ENCODE data around the gene RARS1. TPM values are rescaled to one million over a fixed set of nuclear protein-coding genes. Genes with fewer than 3 reads are reported as not detected.
A peak's percentile ranks its signal among the peaks of the same experiment; 100 is the strongest.

Gene RARS1
- polyA plus RNA-seq, 4 donors = 54.8 to 123 (median 68.8) TPM

DNA sequence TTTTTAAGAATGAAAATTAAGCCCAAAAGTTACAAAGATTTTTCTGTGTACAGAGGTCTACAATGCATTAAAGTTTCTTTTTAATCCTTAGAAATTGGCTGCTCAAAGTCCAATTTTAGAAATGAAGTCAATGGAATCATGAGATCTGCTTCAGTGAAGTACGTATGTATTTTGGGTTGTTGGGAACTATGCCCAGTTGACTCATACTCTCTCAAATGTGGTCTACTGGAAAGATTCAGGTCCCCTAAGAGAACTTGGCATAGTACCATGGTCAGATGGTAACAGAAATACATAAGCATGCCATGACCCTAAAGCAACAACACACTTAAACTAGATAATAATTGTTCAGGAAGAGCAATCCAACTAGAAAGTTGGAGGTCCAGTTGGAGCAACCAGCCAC lies 65.9 kb downstream of the RARS1 start:
- no peaks in the 10 kb centered on the region for H3K4me1 ChIP-seq (ENCODE audit: control insufficient read depth in 3 of 3, insufficient read depth in 2 of 3, low read depth in 1 of 3, low read length in 2 of 3)
- 53 to 79% (median 74%) methylated on average over 1 of the region's 1 CpG for WGBS, 3 donors
- no peak for FAIRE-seq
- no peaks in the 10 kb centered on the region for H3K27me3 ChIP-seq (ENCODE audit: control insufficient read depth in 3 of 3, insufficient read depth in 3 of 3, low read length in 3 of 3)
- H3K4me3 ChIP-seq (ENCODE audit: low read depth in 1 of 3, low read length in 3 of 3) = no peak overlapping the region
- peaks cover 7 to 13% (median 9%) of the 10 kb centered on the region in 3 donors for H3K36me3 ChIP-seq (ENCODE audit: control insufficient read depth in 3 of 3, insufficient read depth in 2 of 3, low read depth in 1 of 3, low read length in 3 of 3)
- DNase-seq = no peak
- no peak overlapping the region for H3K27ac ChIP-seq (ENCODE audit: low read depth in 1 of 3, low read length in 2 of 3)
- H3K9me3 ChIP-seq (ENCODE audit: control insufficient read depth in 2 of 2, insufficient read depth in 1 of 2, low read depth in 1 of 2, low read length in 1 of 2) = no peaks in the 10 kb centered on the region

DNA sequence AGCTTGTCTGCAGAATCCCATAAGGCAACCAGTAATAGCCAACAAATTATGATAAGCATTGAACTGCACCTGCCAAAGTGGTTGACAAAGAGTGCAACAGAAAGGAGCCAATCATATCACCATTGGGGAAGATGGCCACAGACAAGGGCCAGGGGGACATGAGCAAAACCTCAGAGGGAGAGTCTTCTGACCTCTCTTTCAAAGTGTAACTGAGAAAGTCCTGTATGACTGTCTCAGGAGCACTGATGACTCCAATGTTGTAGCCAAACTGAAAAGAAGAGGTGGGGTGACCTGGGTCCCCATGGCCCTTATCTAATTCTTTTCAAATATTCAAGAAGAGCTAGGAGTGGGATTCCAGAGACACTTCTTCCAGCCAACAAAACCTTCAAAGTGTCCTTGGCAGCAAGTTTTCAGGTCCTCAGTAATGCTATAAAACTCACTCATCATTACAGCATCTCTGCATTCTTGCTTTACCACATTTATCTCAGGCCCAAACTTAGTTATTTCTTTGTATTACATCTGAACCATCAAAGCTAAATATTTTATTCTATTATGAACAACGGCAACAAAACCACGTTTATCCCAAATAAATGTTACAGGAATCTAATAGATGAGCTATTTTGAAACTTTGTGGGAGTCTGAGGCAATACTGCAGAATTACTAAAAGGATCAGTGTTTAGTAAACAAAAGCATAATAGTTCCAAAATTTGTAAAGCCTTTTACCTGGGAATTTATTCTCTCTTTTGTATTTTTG lies 67.3 kb downstream of the RARS1 start:
- no peak overlapping the region for H3K27ac ChIP-seq (ENCODE audit: low read depth in 1 of 3, low read length in 2 of 3)
- no peaks in the 10 kb centered on the region for H3K4me1 ChIP-seq (ENCODE audit: control insufficient read depth in 3 of 3, insufficient read depth in 2 of 3, low read depth in 1 of 3, low read length in 2 of 3)
- H3K27me3 ChIP-seq (ENCODE audit: control insufficient read depth in 3 of 3, insufficient read depth in 3 of 3, low read length in 3 of 3) = no peaks in the 10 kb centered on the region
- DNase-seq (no peak), FAIRE-seq (no peak)
- H3K9me3 ChIP-seq (ENCODE audit: control insufficient read depth in 2 of 2, insufficient read depth in 1 of 2, low read depth in 1 of 2, low read length in 1 of 2) = no peaks in the 10 kb centered on the region
- H3K4me3 ChIP-seq (ENCODE audit: low read depth in 1 of 3, low read length in 3 of 3) = no peak overlapping the region
- H3K36me3 ChIP-seq (ENCODE audit: control insufficient read depth in 3 of 3, insufficient read depth in 2 of 3, low read depth in 1 of 3, low read length in 3 of 3) = peaks cover 7 to 21% (median 13%) of the 10 kb centered on the region in 3 donors
- WGBS, 3 donors = 91 to 93% (median 92%) methylated on average over 2 of the region's 2 CpGs

DNA sequence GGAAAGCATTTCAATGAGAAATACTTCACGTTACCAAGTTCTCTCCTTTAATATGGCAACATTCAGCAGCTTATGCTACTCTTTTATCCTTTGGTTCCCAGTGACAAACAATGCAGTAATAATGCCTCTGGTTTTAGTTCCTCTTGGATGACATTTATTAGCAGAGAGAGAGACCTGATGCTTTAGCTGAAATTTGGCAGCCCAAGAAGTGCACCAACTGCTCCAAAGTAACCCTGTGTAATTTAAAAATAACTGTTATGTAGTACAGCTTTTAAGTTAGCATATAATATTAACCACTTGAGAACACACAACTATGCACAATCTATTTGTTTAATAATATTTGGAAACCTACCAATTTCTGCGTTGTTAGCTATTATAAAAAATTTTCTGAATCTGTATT lies 71.1 kb downstream of the RARS1 start:
- WGBS, 3 donors = 96 to 99% (median 98%) methylated on average over 2 of the region's 2 CpGs
- FAIRE-seq (no peak), DNase-seq (no peak)
- no peak overlapping the region for H3K27ac ChIP-seq (ENCODE audit: low read depth in 1 of 3, low read length in 2 of 3)
- peaks cover 12 to 20% (median 18%) of the 10 kb centered on the region in 3 donors for H3K36me3 ChIP-seq (ENCODE audit: control insufficient read depth in 3 of 3, insufficient read depth in 2 of 3, low read depth in 1 of 3, low read length in 3 of 3)
- no peak overlapping the region for H3K4me3 ChIP-seq (ENCODE audit: low read depth in 1 of 3, low read length in 3 of 3)
- H3K4me1 ChIP-seq (ENCODE audit: control insufficient read depth in 3 of 3, insufficient read depth in 2 of 3, low read depth in 1 of 3, low read length in 2 of 3) = peaks cover 0 to 8% (median 0%) of the 10 kb centered on the region in 3 donors
- no peaks in the 10 kb centered on the region for H3K9me3 ChIP-seq (ENCODE audit: control insufficient read depth in 2 of 2, insufficient read depth in 1 of 2, low read depth in 1 of 2, low read length in 1 of 2)
- no peaks in the 10 kb centered on the region for H3K27me3 ChIP-seq (ENCODE audit: control insufficient read depth in 3 of 3, insufficient read depth in 3 of 3, low read length in 3 of 3)

DNA sequence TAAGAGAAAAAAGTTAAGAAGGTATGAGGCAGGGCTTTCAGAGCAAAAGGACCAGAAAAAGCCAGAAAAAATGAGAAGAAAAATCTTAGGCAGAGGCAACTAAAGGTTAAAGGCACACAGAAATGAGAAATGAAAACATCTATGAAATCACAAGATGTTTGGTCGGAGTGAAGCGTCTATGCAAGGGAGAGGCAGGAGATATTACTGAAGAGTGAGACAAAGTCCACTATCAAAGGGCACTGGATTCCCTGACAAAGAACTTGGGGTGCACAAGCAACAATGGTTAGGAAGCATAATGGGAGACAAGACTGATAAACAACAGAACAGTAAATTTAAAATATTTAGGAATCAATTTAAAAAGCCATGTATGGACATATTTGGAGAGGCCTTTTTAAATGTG lies 76.0 kb downstream of the RARS1 start:
- H3K4me1 ChIP-seq (ENCODE audit: control insufficient read depth in 3 of 3, insufficient read depth in 2 of 3, low read depth in 1 of 3, low read length in 2 of 3) = peaks cover 0 to 9% (median 0%) of the 10 kb centered on the region in 3 donors
- H3K27me3 ChIP-seq (ENCODE audit: control insufficient read depth in 3 of 3, insufficient read depth in 3 of 3, low read length in 3 of 3) = no peaks in the 10 kb centered on the region
- H3K9me3 ChIP-seq (ENCODE audit: control insufficient read depth in 2 of 2, insufficient read depth in 1 of 2, low read depth in 1 of 2, low read length in 1 of 2) = no peaks in the 10 kb centered on the region
- peak overlapping the region in 2 of 3 donors; percentile 24 to 82 for H3K27ac ChIP-seq (ENCODE audit: low read depth in 1 of 3, low read length in 2 of 3)
- DNase-seq (peak; percentile 54 to 68), FAIRE-seq (no peak)
- no peak overlapping the region for H3K4me3 ChIP-seq (ENCODE audit: low read depth in 1 of 3, low read length in 3 of 3)
- 17 to 50% (median 33%) methylated on average over 2 of the region's 2 CpGs for WGBS, 3 donors
- peaks cover 6 to 16% (median 16%) of the 10 kb centered on the region in 3 donors for H3K36me3 ChIP-seq (ENCODE audit: control insufficient read depth in 3 of 3, insufficient read depth in 2 of 3, low read depth in 1 of 3, low read length in 3 of 3)

DNA sequence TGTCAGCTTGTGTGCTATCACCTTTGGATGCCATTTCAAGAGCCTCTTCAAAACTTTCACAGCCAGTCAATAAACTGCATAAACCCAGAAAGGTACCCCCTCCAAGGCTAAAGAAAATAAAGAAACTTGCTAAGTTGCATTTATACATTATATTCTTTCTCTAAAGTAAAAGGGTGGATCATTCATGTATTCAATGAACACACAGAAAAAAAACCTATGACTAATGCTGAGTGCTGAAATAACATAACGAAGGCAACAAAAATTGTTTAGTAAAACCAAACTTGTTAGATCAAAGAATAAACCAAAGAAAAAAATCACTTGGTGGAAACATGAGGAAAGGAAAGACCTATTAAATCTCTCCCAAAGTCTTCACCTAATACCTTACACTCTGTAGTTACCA lies 77.7 kb downstream of the RARS1 start:
- FAIRE-seq (no peak), DNase-seq (no peak)
- Histone ChIP-seq H3K27me3 (ENCODE audit: control insufficient read depth in 3 of 3, insufficient read depth in 3 of 3, low read length in 3 of 3) (no peaks in the 10 kb centered on the region), H3K9me3 (ENCODE audit: control insufficient read depth in 2 of 2, insufficient read depth in 1 of 2, low read depth in 1 of 2, low read length in 1 of 2) (no peaks in the 10 kb centered on the region), H3K4me3 (ENCODE audit: low read depth in 1 of 3, low read length in 3 of 3) (no peak overlapping the region), H3K36me3 (ENCODE audit: control insufficient read depth in 3 of 3, insufficient read depth in 2 of 3, low read depth in 1 of 3, low read length in 3 of 3) (peaks cover 2 to 15% (median 8%) of the 10 kb centered on the region in 3 donors), H3K4me1 (ENCODE audit: control insufficient read depth in 3 of 3, insufficient read depth in 2 of 3, low read depth in 1 of 3, low read length in 2 of 3) (peaks cover 0 to 9% (median 0%) of the 10 kb centered on the region in 3 donors), H3K27ac (ENCODE audit: low read depth in 1 of 3, low read length in 2 of 3) (no peak overlapping the region)
- WGBS, 3 donors = 87 to 91% (median 90%) methylated on average over 1 of the region's 1 CpG

DNA sequence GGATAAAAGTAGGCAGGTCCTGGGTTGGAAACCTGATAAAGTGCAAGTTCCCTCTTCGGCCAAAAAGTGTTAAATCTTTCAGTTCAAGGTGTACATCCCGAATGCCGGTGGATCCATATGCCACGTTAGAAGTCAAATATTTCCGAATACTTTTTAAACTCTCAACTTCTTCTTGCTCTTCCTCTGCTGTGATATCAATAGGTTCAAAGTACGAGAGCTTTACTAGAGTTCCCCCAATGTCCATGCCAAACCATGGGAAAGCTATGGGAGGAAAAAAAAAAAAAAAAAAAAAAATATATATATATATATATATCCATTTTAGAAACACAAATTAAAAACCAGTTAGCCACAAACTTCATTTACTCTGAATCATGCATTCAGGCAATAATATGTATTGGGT lies 82.5 kb downstream of the RARS1 start:
- no peaks in the 10 kb centered on the region for H3K4me1 ChIP-seq (ENCODE audit: control insufficient read depth in 3 of 3, insufficient read depth in 2 of 3, low read depth in 1 of 3, low read length in 2 of 3)
- WGBS, 3 donors = 92 to 98% (median 97%) methylated on average over 6 of the region's 6 CpGs
- H3K4me3 ChIP-seq (ENCODE audit: low read depth in 1 of 3, low read length in 3 of 3) = no peak overlapping the region
- H3K27ac ChIP-seq (ENCODE audit: low read depth in 1 of 3, low read length in 2 of 3) = no peak overlapping the region
- DNase-seq = no peak
- no peaks in the 10 kb centered on the region for H3K27me3 ChIP-seq (ENCODE audit: control insufficient read depth in 3 of 3, insufficient read depth in 3 of 3, low read length in 3 of 3)
- H3K36me3 ChIP-seq (ENCODE audit: control insufficient read depth in 3 of 3, insufficient read depth in 2 of 3, low read depth in 1 of 3, low read length in 3 of 3) = peaks cover 0 to 13% (median 10%) of the 10 kb centered on the region in 3 donors
- no peaks in the 10 kb centered on the region for H3K9me3 ChIP-seq (ENCODE audit: control insufficient read depth in 2 of 2, insufficient read depth in 1 of 2, low read depth in 1 of 2, low read length in 1 of 2)
- FAIRE-seq = no peak

Other genes with a start within 250 kb of the RARS1 start
- 10 to 100 TPM; 22.8 to 65.1 (median 37.9) TPM for gene WWC1, start 194.8 kb upstream of the RARS1 start, polyA plus RNA-seq
- gene FBLL1, start 42.8 kb downstream of the RARS1 start, polyA plus RNA-seq = 1 to 10 TPM in 3 of 4 donors, under 1 TPM in 1; 0.45 to 1.9 (median 1.5) TPM
- gene PANK3, start 92.9 kb downstream of the RARS1 start, polyA plus RNA-seq = 10 to 100 TPM; 16.3 to 55.3 (median 25.2) TPM